ENCODE results near the gene TMEM106A.
A peak's percentile ranks its signal among the peaks of the same experiment; 100 is the strongest.
"Not testable (repeated sequence)": the region's sequence is repeated elsewhere in the genome, so short reads cannot be mapped to it uniquely, and the experiment has no call there.

Gene TMEM106A

GRCh38 chr17:43203013-43203412 lies 8.7 kb upstream of the TMEM106A start:
- H3K9me3 Mint-ChIP-seq, H3K27me3 Mint-ChIP-seq, H3K4me3 Mint-ChIP-seq, H3K4me1 Mint-ChIP-seq, ATAC-seq, H3K27ac Mint-ChIP-seq: not testable (repeated sequence)
- H3K36me3 Mint-ChIP-seq = peaks cover 52% of the 10 kb centered on the region

DNA sequence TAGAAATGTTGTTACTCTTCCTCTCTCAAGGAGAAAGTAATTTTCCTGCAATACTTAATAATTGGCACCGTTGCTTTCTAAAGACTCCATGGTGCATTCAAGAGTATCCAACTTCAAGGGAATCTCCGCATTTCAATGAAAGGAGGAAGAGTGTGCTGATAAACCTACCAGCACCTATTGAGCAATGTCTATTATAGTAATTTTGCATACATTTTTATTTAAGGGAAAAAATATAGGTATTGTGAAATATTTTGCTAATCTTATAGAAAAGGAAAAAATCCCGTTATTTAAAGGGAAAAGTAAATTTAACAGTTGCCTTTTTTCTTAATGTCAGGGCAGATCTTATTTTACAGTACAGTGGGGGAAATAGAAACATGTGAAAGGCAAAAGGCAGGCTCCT lies 1.1 kb upstream of the TMEM106A start:
- peaks cover 32% of the 10 kb centered on the region for H3K4me1 Mint-ChIP-seq
- no peak for ATAC-seq
- H3K27me3 Mint-ChIP-seq = no peaks in the 10 kb centered on the region
- peak overlapping the region; percentile 99 for H3K4me3 Mint-ChIP-seq
- H3K9me3 Mint-ChIP-seq = no peaks in the 10 kb centered on the region
- H3K27ac Mint-ChIP-seq = peak overlapping the region; percentile 93
- peaks cover 30% of the 10 kb centered on the region for H3K36me3 Mint-ChIP-seq

- Mint-ChIP-seq H3K4me3 (peak overlapping the region; percentile 99), H3K36me3 (peaks cover 32% of the 10 kb centered on the region)
- no peak for ATAC-seq
Observed at GRCh38 chr17:43211123-43211479, 574 bp upstream of the TMEM106A start.

GRCh38 chr17:43212641-43213490 lies 1.2 kb downstream of the TMEM106A start:
- peak overlapping the region; percentile 93 for H3K27ac Mint-ChIP-seq
- H3K9me3 Mint-ChIP-seq = no peaks in the 10 kb centered on the region
- peaks cover 35% of the 10 kb centered on the region for H3K4me1 Mint-ChIP-seq
- H3K36me3 Mint-ChIP-seq = peaks cover 37% of the 10 kb centered on the region
- peak; percentile 41 for ATAC-seq
- H3K4me3 Mint-ChIP-seq = peak overlapping the region; percentile 99
- no peaks in the 10 kb centered on the region for H3K27me3 Mint-ChIP-seq

More at GRCh38 chr17:43211123-43211479, 574 bp upstream of the TMEM106A start:
- H3K4me1 Mint-ChIP-seq = peaks cover 35% of the 10 kb centered on the region
- no peaks in the 10 kb centered on the region for H3K27me3 Mint-ChIP-seq
- no peaks in the 10 kb centered on the region for H3K9me3 Mint-ChIP-seq
- H3K27ac Mint-ChIP-seq = peak overlapping the region; percentile 93

- H3K4me3 Mint-ChIP-seq = peak overlapping the region; percentile 99
- H3K36me3 Mint-ChIP-seq = peaks cover 36% of the 10 kb centered on the region
- ATAC-seq = no peak
- H3K9me3 Mint-ChIP-seq = no peaks in the 10 kb centered on the region
- H3K4me1 Mint-ChIP-seq = peaks cover 35% of the 10 kb centered on the region
- H3K27me3 Mint-ChIP-seq = no peaks in the 10 kb centered on the region
- H3K27ac Mint-ChIP-seq = peak overlapping the region; percentile 93
Observed at GRCh38 chr17:43213545-43213944, 1.9 kb downstream of the TMEM106A start.

GRCh38 chr17:43215341-43215740 lies 3.7 kb downstream of the TMEM106A start:
- Mint-ChIP-seq H3K36me3 (peaks cover 44% of the 10 kb centered on the region), H3K27me3 (no peaks in the 10 kb centered on the region), H3K27ac (no peak overlapping the region), H3K4me1 (peaks cover 41% of the 10 kb centered on the region), H3K9me3 (no peaks in the 10 kb centered on the region), H3K4me3 (no peak overlapping the region)
- ATAC-seq = no peak

GRCh38 chr17:43216369-43216761 lies 4.7 kb downstream of the TMEM106A start:
- no peak for ATAC-seq
- H3K4me3 Mint-ChIP-seq = no peak overlapping the region
- H3K36me3 Mint-ChIP-seq = peaks cover 44% of the 10 kb centered on the region
- H3K27ac Mint-ChIP-seq = no peak overlapping the region
- H3K9me3 Mint-ChIP-seq = no peaks in the 10 kb centered on the region
- H3K27me3 Mint-ChIP-seq = no peaks in the 10 kb centered on the region
- H3K4me1 Mint-ChIP-seq = peaks cover 38% of the 10 kb centered on the region

DNA sequence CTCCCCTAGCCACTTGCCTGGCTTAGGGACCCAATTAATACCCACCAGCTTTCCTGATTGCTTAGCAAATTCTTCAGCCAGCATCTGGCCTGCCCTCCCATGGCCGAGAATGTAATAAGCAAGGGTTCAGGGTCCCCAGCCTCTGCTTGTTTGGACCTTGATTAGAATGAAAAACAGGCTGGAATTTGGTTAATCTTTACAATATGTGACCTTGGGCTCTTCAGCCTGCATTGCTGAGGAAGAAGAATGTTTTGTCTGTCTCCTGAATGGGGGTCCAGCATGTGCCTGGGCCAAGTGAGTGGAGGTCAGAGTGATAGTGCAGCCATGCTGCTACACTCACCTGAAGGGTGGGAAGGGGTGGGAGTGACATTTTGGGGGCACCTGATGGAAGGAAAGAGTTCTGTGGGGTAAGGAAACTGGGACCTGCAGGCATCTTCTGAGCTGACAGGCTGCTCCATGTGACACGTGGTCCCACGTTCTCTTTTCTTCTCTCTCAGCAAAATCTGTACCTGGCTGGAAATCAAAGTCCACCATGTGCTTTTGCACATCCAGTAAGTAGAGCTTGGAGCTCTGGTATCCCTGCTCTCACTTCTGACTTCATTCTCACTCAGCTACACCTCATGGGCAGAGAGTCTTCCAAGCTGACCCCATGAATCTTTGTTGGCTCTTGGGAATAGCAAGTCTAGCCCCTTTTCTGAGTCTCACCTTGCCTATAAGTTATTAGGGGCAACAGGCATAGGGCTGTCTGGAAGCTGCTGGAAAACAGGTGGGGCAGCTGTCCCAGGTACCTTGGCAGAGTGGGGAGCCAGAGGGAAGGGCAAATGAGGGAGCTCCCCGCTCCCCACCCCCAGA lies 5.3 kb downstream of the TMEM106A start:
- Mint-ChIP-seq H3K4me1 (peaks cover 38% of the 10 kb centered on the region), H3K27me3 (no peaks in the 10 kb centered on the region), H3K27ac (no peak overlapping the region), H3K9me3 (no peaks in the 10 kb centered on the region), H3K4me3 (no peak overlapping the region), H3K36me3 (peaks cover 44% of the 10 kb centered on the region)
- ATAC-seq = no peak

- H3K4me3 Mint-ChIP-seq = no peak overlapping the region
- H3K27me3 Mint-ChIP-seq = no peaks in the 10 kb centered on the region
- peaks cover 31% of the 10 kb centered on the region for H3K4me1 Mint-ChIP-seq
- no peaks in the 10 kb centered on the region for H3K9me3 Mint-ChIP-seq
- peaks cover 45% of the 10 kb centered on the region for H3K36me3 Mint-ChIP-seq
- ATAC-seq = no peak
- no peak overlapping the region for H3K27ac Mint-ChIP-seq
Observed at GRCh38 chr17:43217614-43218087, 6.0 kb downstream of the TMEM106A start.

GRCh38 chr17:43219001-43219400 lies 7.3 kb downstream of the TMEM106A start:
- H3K27me3 Mint-ChIP-seq = no peaks in the 10 kb centered on the region
- no peak overlapping the region for H3K4me3 Mint-ChIP-seq
- peaks cover 49% of the 10 kb centered on the region for H3K36me3 Mint-ChIP-seq
- peak overlapping the region; percentile 33 for H3K27ac Mint-ChIP-seq
- H3K4me1 Mint-ChIP-seq = peaks cover 18% of the 10 kb centered on the region
- no peak for ATAC-seq
- no peaks in the 10 kb centered on the region for H3K9me3 Mint-ChIP-seq

DNA sequence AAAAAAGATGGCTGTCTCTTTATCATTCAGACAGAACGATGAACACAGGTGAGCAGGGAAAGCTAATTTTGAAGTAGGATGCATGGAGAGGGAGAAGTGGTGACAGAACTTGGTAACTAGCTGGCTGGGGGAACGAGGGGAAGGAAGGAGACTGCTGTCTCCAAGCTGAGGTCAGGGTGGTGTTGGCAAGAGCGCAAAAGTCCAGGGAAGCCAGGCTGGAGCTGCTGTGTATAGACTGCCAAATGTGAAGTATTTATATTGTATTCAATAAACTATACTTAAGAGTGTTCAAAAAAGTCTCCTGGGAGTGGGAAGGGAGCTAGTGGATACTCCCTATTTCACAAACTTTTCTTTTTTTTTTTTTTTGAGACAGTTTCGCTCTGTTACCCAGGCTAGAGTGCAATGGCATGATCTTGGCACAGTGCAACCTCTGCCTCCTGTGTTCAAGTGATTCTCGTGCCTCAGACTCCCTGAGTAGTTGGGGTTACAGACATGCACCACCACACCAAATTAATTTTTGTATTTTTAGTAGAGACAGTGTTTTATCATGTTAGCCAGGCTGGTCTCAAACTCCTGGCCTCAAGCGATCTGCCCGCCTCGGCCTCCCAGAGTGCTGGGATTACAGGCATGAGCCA lies 8.2 kb downstream of the TMEM106A start:
- H3K4me1 Mint-ChIP-seq = peaks cover 17% of the 10 kb centered on the region
- no peak overlapping the region for H3K27ac Mint-ChIP-seq
- no peaks in the 10 kb centered on the region for H3K9me3 Mint-ChIP-seq
- no peak for ATAC-seq
- H3K36me3 Mint-ChIP-seq = peaks cover 56% of the 10 kb centered on the region
- H3K27me3 Mint-ChIP-seq = no peaks in the 10 kb centered on the region
- no peak overlapping the region for H3K4me3 Mint-ChIP-seq

GRCh38 chr17:43220511-43221125 lies 8.9 kb downstream of the TMEM106A start:
- H3K36me3 Mint-ChIP-seq = peaks cover 53% of the 10 kb centered on the region
- no peaks in the 10 kb centered on the region for H3K27me3 Mint-ChIP-seq
- no peak overlapping the region for H3K4me3 Mint-ChIP-seq
- no peak for ATAC-seq
- no peaks in the 10 kb centered on the region for H3K9me3 Mint-ChIP-seq
- peaks cover 15% of the 10 kb centered on the region for H3K4me1 Mint-ChIP-seq
- H3K27ac Mint-ChIP-seq = no peak overlapping the region

DNA sequence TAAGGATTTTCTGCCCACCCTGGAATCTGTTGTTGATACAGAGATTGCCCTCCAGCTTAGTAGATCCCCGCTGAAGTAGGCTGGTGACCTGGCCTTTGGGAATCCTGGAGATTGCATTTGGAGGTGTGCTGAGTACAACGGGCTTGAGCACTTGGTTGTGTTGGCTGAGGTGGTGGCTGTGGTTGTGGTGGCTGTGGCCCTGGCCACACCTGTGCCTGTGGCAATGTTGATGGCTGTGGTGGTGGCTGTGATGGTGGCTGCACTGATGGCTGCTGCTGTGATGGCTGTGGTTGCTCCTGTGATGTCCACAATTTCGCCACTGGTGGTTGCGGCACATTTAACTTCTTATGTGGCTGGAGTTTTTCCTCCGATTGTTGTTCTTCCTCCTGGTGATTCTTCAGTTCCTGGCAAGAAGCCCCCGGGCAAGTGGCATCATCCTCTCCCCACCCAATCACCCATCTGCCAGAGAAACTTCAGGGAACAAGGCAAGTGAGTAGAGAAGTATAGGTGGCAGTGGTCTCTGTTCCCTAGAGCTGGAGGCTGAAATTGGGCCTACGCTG lies 12.6 kb downstream of the TMEM106A start:
- Mint-ChIP-seq H3K27ac (no peak overlapping the region), H3K9me3 (no peaks in the 10 kb centered on the region), H3K27me3 (no peaks in the 10 kb centered on the region), H3K36me3 (peaks cover 24% of the 10 kb centered on the region), H3K4me1 (peaks cover 8% of the 10 kb centered on the region), H3K4me3 (no peak overlapping the region)
- ATAC-seq = no peak

- Mint-ChIP-seq H3K27ac (no peak overlapping the region), H3K36me3 (peaks cover 17% of the 10 kb centered on the region), H3K4me3 (no peak overlapping the region), H3K27me3 (no peaks in the 10 kb centered on the region), H3K9me3 (no peaks in the 10 kb centered on the region), H3K4me1 (peaks cover 1% of the 10 kb centered on the region)
- ATAC-seq = no peak
Observed at GRCh38 chr17:43226393-43226792, 14.7 kb downstream of the TMEM106A start.
